ENCODE data around the gene ARHGAP32.

ARHGAP32 gene

DNA sequence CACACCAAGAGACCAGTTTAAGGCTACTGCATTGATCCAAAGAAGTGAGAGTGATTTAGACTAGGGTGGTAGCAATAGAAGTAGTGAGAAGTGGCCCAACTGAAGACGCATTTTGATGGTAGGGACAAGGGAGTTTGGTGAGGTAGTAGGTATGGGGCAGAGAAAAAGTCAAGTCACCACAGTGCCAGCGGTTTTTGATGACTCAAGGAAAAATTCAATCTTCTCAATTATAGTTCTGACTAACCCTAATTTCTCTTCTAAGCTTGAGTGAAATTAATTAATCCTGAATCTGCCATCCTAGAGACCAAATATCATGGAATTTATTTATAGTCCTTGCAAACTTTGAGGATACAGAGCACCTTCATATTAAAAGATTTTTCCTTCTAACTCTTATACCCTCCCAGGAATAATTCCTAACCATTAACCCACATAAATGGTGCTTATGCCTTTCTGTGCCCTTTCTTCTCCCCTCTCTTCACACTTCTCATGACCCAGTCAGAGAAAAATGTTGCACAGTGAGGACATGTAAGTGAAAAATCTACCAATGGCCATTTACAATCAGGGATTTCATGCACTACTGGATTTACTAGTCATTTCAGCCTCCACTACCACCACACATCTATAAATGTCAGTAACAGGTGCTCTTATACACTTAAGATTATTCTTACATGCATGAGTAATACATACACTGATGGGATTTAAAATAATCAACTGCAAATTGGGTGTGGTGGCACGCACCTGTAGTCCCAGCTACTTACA lies 45.9 kb upstream of the ARHGAP32 start (continued):
- no peak for TF ChIP-seq RARB (CRISPR knock-in tag; IDR thresholded peaks at IDR 0.05)
- no peak for TF ChIP-seq ZNF70 (CRISPR knock-in tag; IDR thresholded peaks at IDR 0.05)
- TF ChIP-seq, protein P1, sequence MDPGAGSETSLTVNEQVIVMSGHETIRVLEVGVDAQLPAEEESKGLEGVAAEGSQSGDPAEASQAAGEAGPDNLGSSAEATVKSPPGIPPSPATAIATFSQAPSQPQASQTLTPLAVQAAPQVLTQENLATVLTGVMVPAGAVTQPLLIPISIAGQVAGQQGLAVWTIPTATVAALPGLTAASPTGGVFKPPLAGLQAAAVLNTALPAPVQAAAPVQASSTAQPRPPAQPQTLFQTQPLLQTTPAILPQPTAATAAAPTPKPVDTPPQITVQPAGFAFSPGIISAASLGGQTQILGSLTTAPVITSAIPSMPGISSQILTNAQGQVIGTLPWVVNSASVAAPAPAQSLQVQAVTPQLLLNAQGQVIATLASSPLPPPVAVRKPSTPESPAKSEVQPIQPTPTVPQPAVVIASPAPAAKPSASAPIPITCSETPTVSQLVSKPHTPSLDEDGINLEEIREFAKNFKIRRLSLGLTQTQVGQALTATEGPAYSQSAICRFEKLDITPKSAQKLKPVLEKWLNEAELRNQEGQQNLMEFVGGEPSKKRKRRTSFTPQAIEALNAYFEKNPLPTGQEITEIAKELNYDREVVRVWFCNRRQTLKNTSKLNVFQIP (CRISPR knock-in tag; IDR thresholded peaks at IDR 0.05; ENCODE audit: borderline replicate concordance, low read depth) = no peak
- TF ChIP-seq ZNF565 (CRISPR knock-in tag; conservative IDR thresholded peaks at IDR 0.05; ENCODE audit: low read depth) = no peak

DNA sequence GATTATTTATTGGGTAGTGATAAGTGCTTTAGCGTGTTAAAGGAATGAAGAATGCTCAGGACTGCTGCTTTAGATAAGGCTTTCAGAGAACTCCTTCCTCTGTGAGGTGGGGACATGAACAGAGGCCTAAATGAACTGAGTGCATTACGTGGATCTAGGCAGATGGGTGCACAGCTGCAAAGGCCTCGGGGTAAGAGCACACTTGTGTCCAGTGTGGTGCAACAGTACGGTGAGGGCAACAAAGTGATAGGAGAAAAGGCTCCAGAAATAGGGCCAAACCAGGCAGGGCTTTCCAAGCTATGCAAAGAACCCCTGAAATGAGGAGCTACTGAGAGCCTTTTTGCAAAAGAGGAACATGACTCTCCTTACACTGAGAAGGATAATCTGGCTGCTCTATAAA lies 45.3 kb upstream of the ARHGAP32 start:
- TF ChIP-seq BACH2 (CRISPR knock-in tag; IDR thresholded peaks at IDR 0.05; ENCODE audit: borderline replicate concordance) = no peak
- TF ChIP-seq PPARA (CRISPR knock-in tag; IDR thresholded peaks at IDR 0.05; ENCODE audit: borderline replicate concordance) = no peak
- no peak for TF ChIP-seq ZFP3 (CRISPR knock-in tag; IDR thresholded peaks at IDR 0.05)
- TF ChIP-seq ZNF8 (CRISPR knock-in tag; IDR thresholded peaks at IDR 0.05) = no peak
- no peak for TF ChIP-seq TCF4 (CRISPR knock-in tag; IDR thresholded peaks at IDR 0.05; ENCODE audit: borderline replicate concordance)
- no peak for TF ChIP-seq TOX (CRISPR knock-in tag; IDR thresholded peaks at IDR 0.05; ENCODE audit: borderline replicate concordance)
- TF ChIP-seq, protein P2, sequence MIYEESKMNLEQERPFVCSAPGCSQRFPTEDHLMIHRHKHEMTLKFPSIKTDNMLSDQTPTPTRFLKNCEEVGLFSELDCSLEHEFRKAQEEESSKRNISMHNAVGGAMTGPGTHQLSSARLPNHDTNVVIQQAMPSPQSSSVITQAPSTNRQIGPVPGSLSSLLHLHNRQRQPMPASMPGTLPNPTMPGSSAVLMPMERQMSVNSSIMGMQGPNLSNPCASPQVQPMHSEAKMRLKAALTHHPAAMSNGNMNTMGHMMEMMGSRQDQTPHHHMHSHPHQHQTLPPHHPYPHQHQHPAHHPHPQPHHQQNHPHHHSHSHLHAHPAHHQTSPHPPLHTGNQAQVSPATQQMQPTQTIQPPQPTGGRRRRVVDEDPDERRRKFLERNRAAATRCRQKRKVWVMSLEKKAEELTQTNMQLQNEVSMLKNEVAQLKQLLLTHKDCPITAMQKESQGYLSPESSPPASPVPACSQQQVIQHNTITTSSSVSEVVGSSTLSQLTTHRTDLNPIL (CRISPR knock-in tag; IDR thresholded peaks at IDR 0.05; ENCODE audit: low read depth) = no peak
- TF ChIP-seq, protein P1 (CRISPR knock-in tag; IDR thresholded peaks at IDR 0.05; ENCODE audit: borderline replicate concordance, low read depth) = no peak
- TF ChIP-seq GLIS3 (CRISPR knock-in tag; IDR thresholded peaks at IDR 0.05) = no peak
- no peak for ATAC-seq

DNA sequence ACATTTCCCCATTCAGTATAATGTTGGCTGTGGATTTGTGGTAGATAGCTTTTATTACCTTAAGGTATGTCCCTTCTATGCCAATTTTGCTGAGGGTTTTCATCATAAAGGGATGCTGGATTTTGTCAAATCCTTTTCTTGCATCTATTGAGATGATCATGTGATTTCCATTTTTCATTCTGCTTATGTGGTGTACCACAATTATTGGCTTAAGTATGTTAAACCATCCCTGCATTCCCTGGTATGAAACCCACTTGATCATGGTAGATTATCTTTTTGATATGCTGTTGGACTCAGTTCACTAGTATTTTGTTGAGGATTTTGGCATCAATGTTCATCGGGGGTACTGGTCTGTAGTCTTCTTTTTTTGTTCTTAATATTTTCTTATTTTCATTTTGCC lies 44.7 kb upstream of the ARHGAP32 start:
- peak; percentile 85 for TF ChIP-seq ZNF8 (CRISPR knock-in tag; IDR thresholded peaks at IDR 0.05)
- TF ChIP-seq, protein P3, sequence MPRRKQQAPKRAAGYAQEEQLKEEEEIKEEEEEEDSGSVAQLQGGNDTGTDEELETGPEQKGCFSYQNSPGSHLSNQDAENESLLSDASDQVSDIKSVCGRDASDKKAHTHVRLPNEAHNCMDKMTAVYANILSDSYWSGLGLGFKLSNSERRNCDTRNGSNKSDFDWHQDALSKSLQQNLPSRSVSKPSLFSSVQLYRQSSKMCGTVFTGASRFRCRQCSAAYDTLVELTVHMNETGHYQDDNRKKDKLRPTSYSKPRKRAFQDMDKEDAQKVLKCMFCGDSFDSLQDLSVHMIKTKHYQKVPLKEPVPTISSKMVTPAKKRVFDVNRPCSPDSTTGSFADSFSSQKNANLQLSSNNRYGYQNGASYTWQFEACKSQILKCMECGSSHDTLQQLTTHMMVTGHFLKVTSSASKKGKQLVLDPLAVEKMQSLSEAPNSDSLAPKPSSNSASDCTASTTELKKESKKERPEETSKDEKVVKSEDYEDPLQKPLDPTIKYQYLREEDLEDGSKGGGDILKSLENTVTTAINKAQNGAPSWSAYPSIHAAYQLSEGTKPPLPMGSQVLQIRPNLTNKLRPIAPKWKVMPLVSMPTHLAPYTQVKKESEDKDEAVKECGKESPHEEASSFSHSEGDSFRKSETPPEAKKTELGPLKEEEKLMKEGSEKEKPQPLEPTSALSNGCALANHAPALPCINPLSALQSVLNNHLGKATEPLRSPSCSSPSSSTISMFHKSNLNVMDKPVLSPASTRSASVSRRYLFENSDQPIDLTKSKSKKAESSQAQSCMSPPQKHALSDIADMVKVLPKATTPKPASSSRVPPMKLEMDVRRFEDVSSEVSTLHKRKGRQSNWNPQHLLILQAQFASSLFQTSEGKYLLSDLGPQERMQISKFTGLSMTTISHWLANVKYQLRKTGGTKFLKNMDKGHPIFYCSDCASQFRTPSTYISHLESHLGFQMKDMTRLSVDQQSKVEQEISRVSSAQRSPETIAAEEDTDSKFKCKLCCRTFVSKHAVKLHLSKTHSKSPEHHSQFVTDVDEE (CRISPR knock-in tag; IDR thresholded peaks at IDR 0.05) = no peak
- no peak for ATAC-seq

DNA sequence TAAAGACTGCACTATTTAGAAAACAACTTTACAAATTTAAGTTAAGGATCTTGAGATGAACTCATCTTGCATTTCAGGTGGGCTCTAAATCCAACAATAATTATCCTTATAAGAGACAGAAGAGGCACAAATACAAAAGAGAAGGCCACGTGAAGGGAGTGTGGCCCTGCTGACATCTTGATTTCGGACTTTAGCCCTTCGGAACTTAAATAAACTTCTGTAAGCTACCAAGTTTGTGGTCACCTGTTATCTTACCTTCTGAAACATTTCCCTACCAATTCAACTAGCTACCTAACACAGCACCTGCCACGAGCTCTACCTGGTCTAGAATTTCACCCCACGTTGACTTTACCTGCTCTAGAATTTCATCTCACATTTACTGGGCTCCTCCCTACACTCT lies 42.9 kb upstream of the ARHGAP32 start:
- no peak for ATAC-seq
- TF ChIP-seq ZFP3 (CRISPR knock-in tag; IDR thresholded peaks at IDR 0.05) = no peak
- no peak for TF ChIP-seq ZNF565 (CRISPR knock-in tag; conservative IDR thresholded peaks at IDR 0.05; ENCODE audit: low read depth)
- TF ChIP-seq ZC3H10 (CRISPR knock-in tag; IDR thresholded peaks at IDR 0.05) = no peak
- TF ChIP-seq, protein P2 (CRISPR knock-in tag; IDR thresholded peaks at IDR 0.05; ENCODE audit: low read depth) = no peak

- peak; percentile 53; the same call in 2 of the 3 replicates for ATAC-seq
- no peak for TF ChIP-seq OSR1 (CRISPR knock-in tag; IDR thresholded peaks at IDR 0.05)
- no peak for TF ChIP-seq GLIS3 (CRISPR knock-in tag; IDR thresholded peaks at IDR 0.05)
- no peak for TF ChIP-seq ARNTL (CRISPR knock-in tag; IDR thresholded peaks at IDR 0.05; ENCODE audit: borderline replicate concordance, low read depth)
- TF ChIP-seq PPARA (CRISPR knock-in tag; IDR thresholded peaks at IDR 0.05; ENCODE audit: borderline replicate concordance) = no peak
- no peak for TF ChIP-seq ZC3H10 (CRISPR knock-in tag; IDR thresholded peaks at IDR 0.05)
- TF ChIP-seq ZFP30 (CRISPR knock-in tag; IDR thresholded peaks at IDR 0.05) = no peak
- no peak for TF ChIP-seq ZFP3 (CRISPR knock-in tag; IDR thresholded peaks at IDR 0.05)
- no peak for TF ChIP-seq ISL1 (CRISPR knock-in tag; IDR thresholded peaks at IDR 0.05)
- TF ChIP-seq BACH2 (CRISPR knock-in tag; IDR thresholded peaks at IDR 0.05; ENCODE audit: borderline replicate concordance) = no peak
- TF ChIP-seq, protein P3 (CRISPR knock-in tag; IDR thresholded peaks at IDR 0.05) = no peak
- no peak for TF ChIP-seq TCF4 (CRISPR knock-in tag; IDR thresholded peaks at IDR 0.05; ENCODE audit: borderline replicate concordance)
- no peak for TF ChIP-seq TOX (CRISPR knock-in tag; IDR thresholded peaks at IDR 0.05; ENCODE audit: borderline replicate concordance)
- no peak for TF ChIP-seq ZNF565 (CRISPR knock-in tag; conservative IDR thresholded peaks at IDR 0.05; ENCODE audit: low read depth)
Observed at GRCh38 chr11:129230006-129230405, 37.9 kb upstream of the ARHGAP32 start.
